H9 (cell line): Measurements from ENCODE around the gene MED13L. TPM values are rescaled to one million over a fixed set of nuclear protein-coding genes. Genes with fewer than 3 reads are reported as not detected.

ENCODE experiments used
- DNase-seq: peaks from one replicate; pipeline ENCODE4 v3.0.0-alpha.2; 2017
- H2AFZ ChIP-seq: one replicate; pipeline ENCODE4 v1.6.1; 2013; ENCODE audit warnings: mild to moderate bottlenecking, low read length, control low read depth, moderate library complexity
- H2AK5ac ChIP-seq: 2 replicates; pipeline ENCODE4 v1.6.1; 2013; ENCODE audit warnings: low read length, control low read depth, mixed read lengths; ENCODE audit not compliant: insufficient read length
- H2BK120ac ChIP-seq: one replicate; pipeline ENCODE4 v1.6.1; 2013; ENCODE audit warnings: low read depth, mild to moderate bottlenecking, low read length, control low read depth, inconsistent platforms; ENCODE audit not compliant: poor library complexity, severe bottlenecking
- H2BK12ac ChIP-seq: 2 replicates; pipeline ENCODE4 v1.6.1; 2013; ENCODE audit warnings: low read length, control low read depth, mixed read lengths, low read depth; ENCODE audit not compliant: insufficient read length
- H2BK15ac ChIP-seq: 2 replicates; pipeline ENCODE4 v1.6.1; 2013; ENCODE audit warnings: low read depth, low read length, control low read depth
- H2BK20ac ChIP-seq: one replicate; pipeline ENCODE4 v1.6.1; 2013; ENCODE audit warnings: low read depth, mild to moderate bottlenecking, low read length, control low read depth, inconsistent platforms; ENCODE audit not compliant: poor library complexity, severe bottlenecking
- H2BK5ac ChIP-seq: 2 replicates; pipeline ENCODE4 v1.6.1; 2013; ENCODE audit warnings: low read length, control low read depth, mixed read lengths; ENCODE audit not compliant: insufficient read length
- H3K14ac ChIP-seq: 2 replicates; pipeline ENCODE4 v1.6.1; 2013; ENCODE audit warnings: low read length, control low read depth; ENCODE audit not compliant: insufficient read depth
- H3K18ac ChIP-seq: 2 replicates; pipeline ENCODE4 v1.6.1; 2013; ENCODE audit warnings: low read depth, mild to moderate bottlenecking, mixed read lengths, low read length, control low read depth; ENCODE audit not compliant: insufficient read length
- H3K23ac ChIP-seq: 2 replicates; pipeline ENCODE4 v1.6.1; 2013; ENCODE audit warnings: low read length, control low read depth, mixed read lengths, low read depth; ENCODE audit not compliant: insufficient read length
- H3K23me2 ChIP-seq: 2 replicates; pipeline ENCODE4 v1.6.1; 2013; ENCODE audit warnings: low read depth, mild to moderate bottlenecking, mixed read lengths, low read length, control low read depth; ENCODE audit not compliant: insufficient read length, poor library complexity, severe bottlenecking
- H3K27ac ChIP-seq: 2 replicates; pipeline ENCODE4 v1.5.1; 2013; ENCODE audit warnings: low read length, control low read depth, mixed read lengths, low read depth; ENCODE audit not compliant: insufficient read length
- H3K27me3 ChIP-seq: 2 replicates; pipeline ENCODE4 v1.6.1; 2013; ENCODE audit warnings: low read length, control low read depth, inconsistent platforms; ENCODE audit not compliant: insufficient read depth
- H3K4ac ChIP-seq: 2 replicates; pipeline ENCODE4 v1.6.1; 2013; ENCODE audit warnings: low read depth, mild to moderate bottlenecking, control low read depth, inconsistent platforms, low read length, moderate library complexity
- H3K4me1 ChIP-seq: 2 replicates; pipeline ENCODE4 v1.6.1; 2013; ENCODE audit warnings: low read length, control low read depth, inconsistent platforms; ENCODE audit not compliant: insufficient read depth
- H3K4me2 ChIP-seq: 2 replicates; pipeline ENCODE4 v1.6.1; 2013; ENCODE audit warnings: low read length, control low read depth, mixed read lengths; ENCODE audit not compliant: insufficient read length, insufficient read depth
- H3K56ac ChIP-seq: 2 replicates; pipeline ENCODE4 v1.6.1; 2013; ENCODE audit warnings: low read depth, mild to moderate bottlenecking, mixed read lengths, low read length, control low read depth; ENCODE audit not compliant: insufficient read length
- H3K79me1 ChIP-seq: 2 replicates; pipeline ENCODE4 v1.6.1; 2013; ENCODE audit warnings: low read depth, mild to moderate bottlenecking, moderate library complexity, low read length, control low read depth, inconsistent platforms; ENCODE audit not compliant: insufficient read depth, poor library complexity, severe bottlenecking
- H3K79me2 ChIP-seq: 2 replicates; pipeline ENCODE4 v1.6.1; 2013; ENCODE audit warnings: low read length, control low read depth, inconsistent platforms; ENCODE audit not compliant: insufficient read depth
- H3K9ac ChIP-seq: 2 replicates; pipeline ENCODE4 v1.6.1; 2013; ENCODE audit warnings: low read length, control low read depth, mixed read lengths; ENCODE audit not compliant: insufficient read length; ENCODE audit errors: extremely low read depth
- H3K9me3 ChIP-seq: one replicate; pipeline ENCODE4 v1.6.1; 2013; ENCODE audit warnings: low read depth, low read length, inconsistent platforms; ENCODE audit not compliant: control insufficient read depth
- H3T11ph ChIP-seq: one replicate; pipeline ENCODE4 v1.6.1; 2013; ENCODE audit warnings: mild to moderate bottlenecking, low read length, control low read depth, inconsistent platforms
- H4K20me1 ChIP-seq: one replicate; pipeline ENCODE4 v1.6.1; 2013; ENCODE audit not compliant: control insufficient read depth, insufficient read length, insufficient read depth
- H4K5ac ChIP-seq: 2 replicates; pipeline ENCODE4 v1.6.1; 2013; ENCODE audit warnings: low read depth, mild to moderate bottlenecking, mixed read lengths, low read length, control low read depth; ENCODE audit not compliant: insufficient read length
- H4K8ac ChIP-seq: replicated peaks from 2 replicates; pipeline ENCODE4 v1.6.1; 2013; ENCODE audit warnings: low read length, control low read depth, mixed read lengths, low read depth; ENCODE audit not compliant: insufficient read length
- H4K91ac ChIP-seq: 2 replicates; pipeline ENCODE4 v1.6.1; 2013; ENCODE audit warnings: low read depth, mild to moderate bottlenecking, moderate library complexity, mixed read lengths, low read length, control low read depth; ENCODE audit not compliant: insufficient read length
- H3K27ac Mint-ChIP-seq, 3 experiments: 2 replicates in 2 of 3; 3 replicates in 1 of 3; pipeline ENCODE4 v1.8.0; 2020 to 2021; ENCODE audit warnings: mixed read lengths in 3 of 3, mild to moderate bottlenecking in 1 of 3, moderate library complexity in 1 of 3
- H3K27me3 Mint-ChIP-seq: 2 replicates; pipeline ENCODE4 v1.8.0; 2021; ENCODE audit warnings: low read depth, mild to moderate bottlenecking, moderate library complexity, mixed read lengths
- H3K36me3 Mint-ChIP-seq, 3 experiments: 2 replicates in 2 of 3; 3 replicates in 1 of 3; pipeline ENCODE4 v1.8.0; 2020 to 2021; ENCODE audit warnings: low read depth in 3 of 3, mixed read lengths in 3 of 3; ENCODE audit not compliant: insufficient read depth in 1 of 3
- H3K4me1 Mint-ChIP-seq, 2 experiments: 2 replicates each; pipeline ENCODE4 v1.8.0; 2020; ENCODE audit warnings: mixed read lengths in 2 of 2
- H3K4me3 Mint-ChIP-seq, 2 experiments: 2 replicates in 1 of 2; 3 replicates in 1 of 2; pipeline ENCODE4 v1.8.0; 2020 to 2021; ENCODE audit warnings: mild to moderate bottlenecking in 2 of 2, mixed read lengths in 2 of 2, moderate library complexity in 1 of 2
- H3K9me3 Mint-ChIP-seq, 2 experiments: 2 replicates in 1 of 2; 3 replicates in 1 of 2; pipeline ENCODE4 v1.8.0; 2020; ENCODE audit warnings: mild to moderate bottlenecking in 2 of 2, mixed read lengths in 2 of 2, moderate library complexity in 1 of 2
- WGBS: extraction: QIAGEN DNeasy Blood & Tissue Kit; methylation state at CpG from one replicate; pipeline ENCODE4 v1.1.7; 2013; ENCODE audit warnings: missing lambda C conversion rate, low lambda C conversion rate, mixed read lengths; ENCODE audit not compliant: insufficient read length; ENCODE audit errors: extremely low coverage; 5-methylcytosine and 5-hydroxymethylcytosine counted together
- total RNA-seq: library from RNA; stranded (reverse); gene quantifications from 2 replicates; pipeline ENCODE4 v1.2.1, GENCODE V29; 2021
- TF ChIP-seq, protein P1 (sequence below): fragments of 200-600 bp; sonication (generic); conservative IDR thresholded peaks from 3 replicates; pipeline ENCODE4 v1.8.0; 2021; ENCODE audit warnings: antibody characterized with exemption, mild to moderate bottlenecking

The MED13L gene
- total RNA-seq, 1 experiment from 2014 or later: 52.4 TPM

DNA sequence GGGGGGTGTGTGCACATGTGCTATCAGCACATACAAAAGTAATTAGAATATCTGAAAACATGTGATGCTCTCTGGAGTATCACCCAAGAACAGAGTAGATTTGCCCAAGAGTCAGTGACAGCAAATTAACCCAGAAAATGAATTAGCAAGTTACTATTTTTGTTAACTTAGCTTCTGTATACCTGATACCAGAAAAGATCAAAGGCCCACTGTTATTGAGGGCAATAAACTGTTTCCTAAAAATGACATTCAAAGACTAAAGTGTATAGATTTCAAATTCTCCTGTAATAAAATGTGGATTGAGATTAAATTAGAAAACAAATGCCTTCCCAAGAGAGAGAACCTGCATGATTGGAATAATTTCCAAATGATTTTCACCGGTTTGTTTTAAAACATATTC is 184.7 kb downstream of the MED13L start:
- Histone ChIP-seq H2BK5ac (no peak overlapping the region), H2AFZ (no peak overlapping the region), H3K18ac (no peak overlapping the region), H4K8ac (no peak overlapping the region), H3K79me2 (no peaks in the 10 kb centered on the region), H3K9me3 (no peaks in the 10 kb centered on the region), H2AK5ac (no peak overlapping the region), H3K9ac (no peak overlapping the region), H3K4ac (no peak overlapping the region), H3K4me1 (no peaks in the 10 kb centered on the region), H2BK120ac (no peak overlapping the region), H3K14ac (no peak overlapping the region), H3K23me2 (no peaks in the 10 kb centered on the region), H3K27me3 (no peaks in the 10 kb centered on the region), H3K79me1 (no peaks in the 10 kb centered on the region), H4K5ac (no peak overlapping the region), H4K91ac (no peak overlapping the region), H2BK15ac (no peak overlapping the region), H3T11ph (no peak overlapping the region), H4K20me1 (no peaks in the 10 kb centered on the region), H3K56ac (no peak overlapping the region), H2BK20ac (no peak overlapping the region), H3K4me2 (no peak overlapping the region), H2BK12ac (no peak overlapping the region), H3K23ac (no peak overlapping the region), H3K27ac (no peak overlapping the region)
- Mint-ChIP-seq H3K9me3 (no peaks in the 10 kb centered on the region), H3K4me1 (peaks cover 10 to 13% of the 10 kb centered on the region in 2 experiments), H3K27me3 (no peaks in the 10 kb centered on the region), H3K4me3 (no peak overlapping the region), H3K36me3 (peaks cover 0 to 2% (median 0%) of the 10 kb centered on the region in 3 experiments; a peak in 1 of 7 replicates), H3K27ac (no peak overlapping the region)
- no peak for DNase-seq
- no CpG with 5 or more reads among the region's 1 CpG for WGBS
- TF ChIP-seq, protein P1, sequence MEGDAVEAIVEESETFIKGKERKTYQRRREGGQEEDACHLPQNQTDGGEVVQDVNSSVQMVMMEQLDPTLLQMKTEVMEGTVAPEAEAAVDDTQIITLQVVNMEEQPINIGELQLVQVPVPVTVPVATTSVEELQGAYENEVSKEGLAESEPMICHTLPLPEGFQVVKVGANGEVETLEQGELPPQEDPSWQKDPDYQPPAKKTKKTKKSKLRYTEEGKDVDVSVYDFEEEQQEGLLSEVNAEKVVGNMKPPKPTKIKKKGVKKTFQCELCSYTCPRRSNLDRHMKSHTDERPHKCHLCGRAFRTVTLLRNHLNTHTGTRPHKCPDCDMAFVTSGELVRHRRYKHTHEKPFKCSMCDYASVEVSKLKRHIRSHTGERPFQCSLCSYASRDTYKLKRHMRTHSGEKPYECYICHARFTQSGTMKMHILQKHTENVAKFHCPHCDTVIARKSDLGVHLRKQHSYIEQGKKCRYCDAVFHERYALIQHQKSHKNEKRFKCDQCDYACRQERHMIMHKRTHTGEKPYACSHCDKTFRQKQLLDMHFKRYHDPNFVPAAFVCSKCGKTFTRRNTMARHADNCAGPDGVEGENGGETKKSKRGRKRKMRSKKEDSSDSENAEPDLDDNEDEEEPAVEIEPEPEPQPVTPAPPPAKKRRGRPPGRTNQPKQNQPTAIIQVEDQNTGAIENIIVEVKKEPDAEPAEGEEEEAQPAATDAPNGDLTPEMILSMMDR: no peak
